K562 (cell line): ENCODE results near the gene STAG2. TPM values are rescaled to one million over a fixed set of nuclear protein-coding genes. Genes with fewer than 3 reads are reported as not detected.

ENCODE experiments used
- ATAC-seq: fragments of 200-7000 bp; cut with Tn5 transposase; 3 replicates; pipeline ENCODE4 v1.9.1; 2020; ENCODE audit warnings: moderate library complexity
- BruUV-seq: library from RNA; stranded (reverse); fragments of 400-500 nt; replicated peaks from 2 replicates; lab custom pipeline; 2021; lab: Mats Ljungman, UMichigan
- CTCF ChIA-PET: fragments of 300-600 bp; formaldehyde crosslinking; extraction: SDS; loops from one replicate; lab custom pipeline; 2021; ENCODE audit warnings: low intra/inter-chr PET ratio; lab: Yijun Ruan, JAX
- POLR2A ChIA-PET: fragments of 300-600, 350-650 bp; sonication (Branson Sonifier 250); formaldehyde crosslinking; extraction: SDS; loops from one replicate; lab custom pipeline; 2021; ENCODE audit warnings: antibody characterized with exemption, inconsistent platforms; lab: Yijun Ruan, JAX
- DNase-seq, 4 experiments: peaks; one replicate each; pipeline versions ENCODE4 v3.0.0 to v3.0.0-alpha.2; 2011 to 2018; ENCODE audit warnings: low spot score in 3 of 4, mixed read lengths in 3 of 4; ENCODE audit errors: extremely low read depth in 1 of 4
- FAIRE-seq: peaks from 2 replicates; lab custom pipeline; 2011; peaks lifted over from hg19 to GRCh38; lab: Jason Lieb, UNC
- H2AFZ ChIP-seq: 2 replicates; pipeline ENCODE4 v1.6.0; 2011; ENCODE audit warnings: low read depth, low read length, control low read depth, inconsistent platforms
- H3K27ac ChIP-seq: fragments of 200-600 bp; 3 replicates; pipeline ENCODE4 v1.8.0; 2011; ENCODE audit warnings: low read depth, mild to moderate bottlenecking, control low read depth, inconsistent platforms, low read length, moderate library complexity, mixed read lengths; ENCODE audit errors: extremely low read depth
- H3K27me3 ChIP-seq, 2 experiments: fragments of 300-600 bp in 1 of 2; 2 replicates in 1 of 2; 3 replicates in 1 of 2; pipeline versions ENCODE4 v1.6.0 to v1.8.0; 2011; ENCODE audit warnings: inconsistent platforms in 2 of 2, low read length in 2 of 2, mild to moderate bottlenecking in 1 of 2, mixed read lengths in 1 of 2, moderate library complexity in 1 of 2; ENCODE audit not compliant: control insufficient read depth in 2 of 2, insufficient read depth in 2 of 2
- H3K36me3 ChIP-seq: fragments of 300-600 bp; 3 replicates; pipeline ENCODE4 v1.8.0; 2011; ENCODE audit warnings: mild to moderate bottlenecking, low read length, inconsistent platforms; ENCODE audit not compliant: control insufficient read depth, insufficient read depth
- H3K4me1 ChIP-seq, 2 experiments: fragments of 200-600 bp in 1 of 2; replicated peaks in 1 of 2; 2 replicates in 1 of 2; 3 replicates in 1 of 2; pipeline versions ENCODE4 v1.5.1 to v1.8.0; 2011; ENCODE audit warnings: inconsistent platforms in 2 of 2, low read length in 2 of 2, mild to moderate bottlenecking in 1 of 2, mixed read lengths in 1 of 2, moderate library complexity in 1 of 2; ENCODE audit not compliant: control insufficient read depth in 2 of 2, insufficient read depth in 2 of 2
- H3K4me2 ChIP-seq: 2 replicates; pipeline ENCODE4 v1.6.1; 2011; ENCODE audit warnings: low read length, control low read depth, inconsistent platforms, mixed read lengths; ENCODE audit not compliant: insufficient read depth
- H3K4me3 ChIP-seq: fragments of 200-600 bp; sonication (generic), shearing (Covaris generic); 2 replicates; pipeline ENCODE4 v1.5.1; 2016; ENCODE audit warnings: control low read depth, inconsistent platforms
- H3K79me2 ChIP-seq: fragments of 200-600 bp; 3 replicates; pipeline ENCODE4 v1.8.0; 2011; ENCODE audit warnings: low read length, inconsistent platforms; ENCODE audit not compliant: control insufficient read depth, insufficient read depth
- H3K9ac ChIP-seq, 2 experiments: 2 replicates each; pipeline versions ENCODE4 v1.6.0 to v1.6.1; 2011; ENCODE audit warnings: low read depth in 2 of 2, low read length in 2 of 2, control low read depth in 1 of 2, inconsistent platforms in 1 of 2, mild to moderate bottlenecking in 1 of 2, mixed read lengths in 1 of 2; ENCODE audit not compliant: insufficient read depth in 1 of 2
- H3K9me1 ChIP-seq: one replicate; pipeline ENCODE4 v1.6.0; 2011; ENCODE audit warnings: inconsistent platforms, mild to moderate bottlenecking, low read length, moderate library complexity; ENCODE audit not compliant: control insufficient read depth, insufficient read depth
- H3K9me3 ChIP-seq: replicated peaks from 2 replicates; pipeline ENCODE4 v1.5.1; 2011; ENCODE audit warnings: low read depth, low read length, inconsistent platforms; ENCODE audit not compliant: control insufficient read depth, insufficient read depth
- H4K20me1 ChIP-seq: replicated peaks from 2 replicates; pipeline ENCODE4 v1.6.1; 2011; ENCODE audit warnings: low read length, inconsistent platforms, mixed read lengths; ENCODE audit not compliant: control insufficient read depth, insufficient read depth
- C11orf30 ChIP-seq: fragments of 450-650 bp; IDR thresholded peaks from 2 replicates; pipeline ENCODE4 v1.6.1; 2016; ENCODE audit warnings: low read depth, mild to moderate bottlenecking
- CBFA2T3 ChIP-seq: fragments of 450-650 bp; IDR thresholded peaks from 2 replicates; pipeline ENCODE4 v1.6.1; 2017
- HNRNPH1 ChIP-seq: fragments of 200-400 bp; formaldehyde crosslinking; optimal IDR thresholded peaks from 2 replicates; pipeline ENCODE3; 2017; ENCODE audit warnings: low read depth, mild to moderate bottlenecking, low read length, moderate library complexity
- MAFF ChIP-seq: IDR thresholded peaks from 2 replicates; pipeline ENCODE4 v1.6.1; 2012; ENCODE audit warnings: low read length, improper control_type of control experiment
- MAFG ChIP-seq: fragments of 450-650 bp; conservative IDR thresholded peaks from 2 replicates; pipeline ENCODE4 v1.6.1; 2016; ENCODE audit warnings: missing genetic modification characterization, missing compliant biosample characterization
- MAFK ChIP-seq: IDR thresholded peaks from 2 replicates; pipeline ENCODE4 v1.6.1; 2011; ENCODE audit warnings: low read length, improper control_type of control experiment
- SRF ChIP-seq, 2 experiments: fragments of 250-450, 450-650 bp in 1 of 2; sonication (Bioruptor Pico) in 1 of 2; sonication (generic) in 1 of 2; formaldehyde crosslinking; IDR thresholded peaks; 2 replicates each; pipeline versions ENCODE4 v1.5.0 to v1.5.1; 2020 to 2022; ENCODE audit warnings: mild to moderate bottlenecking in 1 of 2, missing genetic modification reagents in 1 of 2
- ZNF316 ChIP-seq: fragments of 450-650 bp; IDR thresholded peaks from 2 replicates; pipeline ENCODE4 v1.6.1; 2016
- WGBS: fragments of 100-300 bp; shearing (Covaris generic); methylation state at CpG from one replicate; pipeline ENCODE4 v1.1.6; 2016; ENCODE audit warnings: low coverage, mixed read lengths; ENCODE audit not compliant: insufficient coverage; ENCODE audit errors: missing lambda C conversion rate; 5-methylcytosine and 5-hydroxymethylcytosine counted together
- in situ Hi-C: fragments of 300-500 bp; cut with MboI; formaldehyde crosslinking; loops from 4 replicates; pipeline ENCODE4 v1.15.0; 2018; ENCODE audit warnings: inconsistent platforms, mixed read lengths
- intact Hi-C: fragments of 100-400 bp; cut with micrococcal nuclease; formaldehyde crosslinking; loops from 2 replicates; pipeline ENCODE4 v1.14.2; 2022
- polyA plus RNA-seq, 8 experiments: library from polyadenylated mRNA; depleted of rRNA in 4 of 8; stranded (reverse) in 5 of 8; unstranded in 3 of 8; fragments of >200 nt; fragmentation: Nextera tagmentation in 2 of 8; fragmentation: Illumina TruSeq in 1 of 8; extraction: Ambion mirVana in 2 of 8; extraction: Trizol in 1 of 8; gene quantifications; 2 replicates each; pipeline versions ENCODE4 v1.2.1 to v1.2.3, GENCODE V29; 2011 to 2014; ENCODE audit warnings: inconsistent platforms in 1 of 8, missing spikeins in 1 of 8
- total RNA-seq, 7 experiments: library from RNA; depleted of rRNA in 6 of 7; stranded (reverse); fragments of >200 nt in 6 of 7; fragmentation: Illumina TruSeq in 2 of 7; extraction: Trizol in 2 of 7; gene quantifications; 2 replicates each; pipeline versions ENCODE4 v1.2.1 to v1.2.3, GENCODE V29; 2011 to 2021; ENCODE audit warnings: low replicate concordance in 1 of 7

STAG2 gene
- total and polyA plus RNA-seq, 9 of the 15 experiments (the other 6 are each of a cell fraction or from before 2014, with no cell fraction given) = 40.3 to 133 (median 90.1) TPM

- Histone ChIP-seq H3K79me2 (peaks cover 97% of the 10 kb centered on the region), H3K9me3 (no peaks in the 10 kb centered on the region), H3K27me3 (no peaks in the 10 kb centered on the region), H3K4me3 (no peak overlapping the region), H3K9ac (peak overlapping the region in 1 of 2 experiments; percentile 33; a peak in 2 of 4 replicates), H3K27ac (peak overlapping the region; percentile 56; the same call in 2 of the 3 replicates), H3K4me1 (peaks cover 6 to 19% of the 10 kb centered on the region in 2 experiments; a peak in 3 of 5 replicates), H4K20me1 (0 out of 2 replicates have a peak, but pooled peaks cover 4% of the 10 kb centered on the region), H2AFZ (no peak overlapping the region), H3K4me2 (no peak overlapping the region), H3K9me1 (no peaks in the 10 kb centered on the region), H3K36me3 (peaks cover 5% of the 10 kb centered on the region; the same call in 2 of the 3 replicates)
- no peak for FAIRE-seq
- intact Hi-C loops (no loop called here), in situ Hi-C loops (no loop called here)
- TF ChIP-seq MAFF = peak; percentile 22; the same call in 1 of the 2 replicates
- peak; percentile 82 for TF ChIP-seq C11orf30
- TF ChIP-seq ZNF316 = peak; percentile 93
- TF ChIP-seq CBFA2T3 = no peak
- no peak for TF ChIP-seq HNRNPH1
- no peak for TF ChIP-seq SRF (CRISPR knock-in tag; IDR thresholded peaks at IDR 0.05)
- peak; percentile 13; the same call in 1 of the 2 replicates for TF ChIP-seq MAFK
- TF ChIP-seq MAFG (tag) = peak; percentile 41; the same call in 1 of the 2 replicates
- BruUV-seq = no TSS peak
- ATAC-seq = no peak
- DNase-seq = no peak
- WGBS = 50% methylated on average over 1 of the region's 1 CpG
- CTCF ChIA-PET = no interaction called here
- POLR2A ChIA-PET = interaction anchor here (1.0 kb wide), 1 partner anchor 9 kb away, joined by 3 read pairs; no protein-coding TSS in a partner anchor
Measured at GRCh38 chrX:123989235-123989634, 27.7 kb downstream of the STAG2 start.
